BLaER1 (cell line): Measurements from ENCODE around the gene OLFM3.

ENCODE experiments used
- H3K27ac ChIP-seq: shearing (Covaris generic); formaldehyde crosslinking; 2 replicates; pipeline ENCODE4 v1.8.1; 2022
- H3K27me3 ChIP-seq: shearing (Covaris generic); formaldehyde crosslinking; 2 replicates; pipeline ENCODE4 v1.8.1; 2022
- H3K36me3 ChIP-seq: shearing (Covaris generic); formaldehyde crosslinking; 2 replicates; pipeline ENCODE4 v1.8.1; 2022
- H3K4me1 ChIP-seq: shearing (Covaris generic); formaldehyde crosslinking; 2 replicates; pipeline ENCODE4 v1.8.1; 2022
- H3K4me2 ChIP-seq: shearing (Covaris generic); formaldehyde crosslinking; 2 replicates; pipeline ENCODE4 v1.8.1; 2022
- H3K4me3 ChIP-seq: shearing (Covaris generic); formaldehyde crosslinking; 2 replicates; pipeline ENCODE4 v1.8.1; 2022
- H3K9ac ChIP-seq: shearing (Covaris generic); formaldehyde crosslinking; 2 replicates; pipeline ENCODE4 v1.8.1; 2022
- H3K9me3 ChIP-seq: shearing (Covaris generic); formaldehyde crosslinking; 2 replicates; pipeline ENCODE4 v1.8.1; 2022
- H4K20me1 ChIP-seq: shearing (Covaris generic); formaldehyde crosslinking; 2 replicates; pipeline ENCODE4 v1.8.1; 2022
- Cebpa-rat ChIP-seq: shearing (Covaris generic); IDR thresholded peaks from 2 replicates; pipeline ENCODE4 v1.8.1; 2022

The OLFM3 gene

GRCh38 chr1:101875891-101876290 lies 120.8 kb downstream of the OLFM3 start:
- H3K9me3 ChIP-seq, result no peaks in the 10 kb centered on the region
- no peaks in the 10 kb centered on the region for H4K20me1 ChIP-seq
- H3K4me3 ChIP-seq, result no peak overlapping the region
- no peak overlapping the region for H3K9ac ChIP-seq
- TF ChIP-seq Cebpa-rat, result no peak
- no peak overlapping the region for H3K27ac ChIP-seq
- no peak overlapping the region for H3K4me2 ChIP-seq
- no peaks in the 10 kb centered on the region for H3K4me1 ChIP-seq
- no peaks in the 10 kb centered on the region for H3K27me3 ChIP-seq
- no peaks in the 10 kb centered on the region for H3K36me3 ChIP-seq

- Histone ChIP-seq H3K9ac (no peak overlapping the region), H3K27me3 (no peaks in the 10 kb centered on the region), H4K20me1 (no peaks in the 10 kb centered on the region), H3K4me1 (no peaks in the 10 kb centered on the region), H3K4me2 (no peak overlapping the region), H3K27ac (no peak overlapping the region), H3K36me3 (no peaks in the 10 kb centered on the region), H3K9me3 (no peaks in the 10 kb centered on the region), H3K4me3 (no peak overlapping the region)
- no peak for TF ChIP-seq Cebpa-rat
These were observed 123.1 kb downstream of the OLFM3 start for GRCh38 chr1:101873672-101874071.

- no peak overlapping the region for H3K9ac ChIP-seq
- no peaks in the 10 kb centered on the region for H3K4me1 ChIP-seq
- H4K20me1 ChIP-seq, result no peaks in the 10 kb centered on the region
- H3K9me3 ChIP-seq, result no peaks in the 10 kb centered on the region
- H3K4me3 ChIP-seq, result no peak overlapping the region
- no peaks in the 10 kb centered on the region for H3K36me3 ChIP-seq
- TF ChIP-seq Cebpa-rat, result no peak
- H3K4me2 ChIP-seq, result no peak overlapping the region
- H3K27me3 ChIP-seq, result no peaks in the 10 kb centered on the region
- H3K27ac ChIP-seq, result no peak overlapping the region
These were observed 136.8 kb downstream of the OLFM3 start for GRCh38 chr1:101859941-101860340.

GRCh38 chr1:101854271-101854670 lies 142.5 kb downstream of the OLFM3 start:
- no peaks in the 10 kb centered on the region for H3K36me3 ChIP-seq

GRCh38 chr1:101852936-101853335 lies 143.8 kb downstream of the OLFM3 start:
- Histone ChIP-seq H3K4me1 (no peaks in the 10 kb centered on the region), H3K9ac (no peak overlapping the region), H3K4me3 (no peak overlapping the region), H3K4me2 (no peak overlapping the region), H3K27ac (no peak overlapping the region), H3K36me3 (no peaks in the 10 kb centered on the region), H3K27me3 (no peaks in the 10 kb centered on the region), H4K20me1 (no peaks in the 10 kb centered on the region), H3K9me3 (no peaks in the 10 kb centered on the region)
- no peak for TF ChIP-seq Cebpa-rat

More at GRCh38 chr1:101854271-101854670, 142.5 kb downstream of the OLFM3 start:
- H3K27ac ChIP-seq, result no peak overlapping the region
- H3K4me1 ChIP-seq, result no peaks in the 10 kb centered on the region
- H3K9me3 ChIP-seq, result no peaks in the 10 kb centered on the region
- no peak for TF ChIP-seq Cebpa-rat
- no peak overlapping the region for H3K4me2 ChIP-seq
- no peaks in the 10 kb centered on the region for H4K20me1 ChIP-seq
- H3K4me3 ChIP-seq, result no peak overlapping the region
- H3K27me3 ChIP-seq, result no peaks in the 10 kb centered on the region
- no peak overlapping the region for H3K9ac ChIP-seq

GRCh38 chr1:101849356-101849755 lies 147.4 kb downstream of the OLFM3 start:
- H3K4me2 ChIP-seq, result no peak overlapping the region
- H3K27me3 ChIP-seq, result no peaks in the 10 kb centered on the region
- H3K9ac ChIP-seq, result no peak overlapping the region
- H3K4me3 ChIP-seq, result no peak overlapping the region
- TF ChIP-seq Cebpa-rat, result no peak
- no peaks in the 10 kb centered on the region for H4K20me1 ChIP-seq
- no peaks in the 10 kb centered on the region for H3K4me1 ChIP-seq
- no peaks in the 10 kb centered on the region for H3K36me3 ChIP-seq
- H3K27ac ChIP-seq, result no peak overlapping the region
- no peaks in the 10 kb centered on the region for H3K9me3 ChIP-seq

GRCh38 chr1:101847626-101848025 lies 149.1 kb downstream of the OLFM3 start:
- Histone ChIP-seq H3K27ac (no peak overlapping the region), H3K9ac (no peak overlapping the region), H3K4me1 (no peaks in the 10 kb centered on the region), H4K20me1 (no peaks in the 10 kb centered on the region), H3K4me2 (no peak overlapping the region), H3K9me3 (no peaks in the 10 kb centered on the region), H3K36me3 (no peaks in the 10 kb centered on the region), H3K4me3 (no peak overlapping the region), H3K27me3 (no peaks in the 10 kb centered on the region)
- TF ChIP-seq Cebpa-rat, result no peak

GRCh38 chr1:101846820-101847219 lies 149.9 kb downstream of the OLFM3 start:
- Histone ChIP-seq H3K4me2 (no peak overlapping the region), H4K20me1 (no peaks in the 10 kb centered on the region), H3K9me3 (no peaks in the 10 kb centered on the region), H3K36me3 (no peaks in the 10 kb centered on the region), H3K4me1 (no peaks in the 10 kb centered on the region), H3K4me3 (no peak overlapping the region), H3K27ac (no peak overlapping the region), H3K9ac (no peak overlapping the region), H3K27me3 (no peaks in the 10 kb centered on the region)
- no peak for TF ChIP-seq Cebpa-rat

GRCh38 chr1:101843160-101843559 lies 153.6 kb downstream of the OLFM3 start:
- Histone ChIP-seq H3K36me3 (no peaks in the 10 kb centered on the region), H3K27ac (no peak overlapping the region), H3K4me3 (no peak overlapping the region), H3K9ac (no peak overlapping the region), H3K9me3 (no peaks in the 10 kb centered on the region), H4K20me1 (no peaks in the 10 kb centered on the region), H3K4me1 (no peaks in the 10 kb centered on the region), H3K4me2 (no peak overlapping the region), H3K27me3 (no peaks in the 10 kb centered on the region)
- TF ChIP-seq Cebpa-rat, result no peak

- H3K27me3 ChIP-seq, result no peaks in the 10 kb centered on the region
- no peaks in the 10 kb centered on the region for H3K36me3 ChIP-seq
- H4K20me1 ChIP-seq, result no peaks in the 10 kb centered on the region
- no peaks in the 10 kb centered on the region for H3K4me1 ChIP-seq
- H3K9ac ChIP-seq, result no peak overlapping the region
- no peaks in the 10 kb centered on the region for H3K9me3 ChIP-seq
- no peak overlapping the region for H3K4me2 ChIP-seq
- no peak for TF ChIP-seq Cebpa-rat
- no peak overlapping the region for H3K4me3 ChIP-seq
- no peak overlapping the region for H3K27ac ChIP-seq
These were observed 154.9 kb downstream of the OLFM3 start for GRCh38 chr1:101841824-101842223.

- H3K9me3 ChIP-seq, result no peaks in the 10 kb centered on the region
- H3K36me3 ChIP-seq, result no peaks in the 10 kb centered on the region
- H3K27me3 ChIP-seq, result no peaks in the 10 kb centered on the region
- no peaks in the 10 kb centered on the region for H3K4me1 ChIP-seq
- no peak for TF ChIP-seq Cebpa-rat
- H3K4me3 ChIP-seq, result no peak overlapping the region
- H3K4me2 ChIP-seq, result no peak overlapping the region
- no peaks in the 10 kb centered on the region for H4K20me1 ChIP-seq
- H3K9ac ChIP-seq, result no peak overlapping the region
- no peak overlapping the region for H3K27ac ChIP-seq
These were observed 160.7 kb downstream of the OLFM3 start for GRCh38 chr1:101835988-101836387.
